HG02981 (cell line): ENCODE data around the gene NUP210L.
A peak's percentile ranks its signal among the peaks of the same experiment; 100 is the strongest.
"Not testable (repeated sequence)": the region's sequence is repeated elsewhere in the genome, so short reads cannot be mapped to it uniquely, and the experiment has no call there.

Experiments used
- ATAC-seq: cut with Tn5 transposase; IDR thresholded peaks from one replicate; pipeline ENCODE4 v1.9.1; 2021; ENCODE audit warnings: mild to moderate bottlenecking, moderate library complexity; ENCODE audit not compliant: unreplicated experiment

NUP210L gene

DNA sequence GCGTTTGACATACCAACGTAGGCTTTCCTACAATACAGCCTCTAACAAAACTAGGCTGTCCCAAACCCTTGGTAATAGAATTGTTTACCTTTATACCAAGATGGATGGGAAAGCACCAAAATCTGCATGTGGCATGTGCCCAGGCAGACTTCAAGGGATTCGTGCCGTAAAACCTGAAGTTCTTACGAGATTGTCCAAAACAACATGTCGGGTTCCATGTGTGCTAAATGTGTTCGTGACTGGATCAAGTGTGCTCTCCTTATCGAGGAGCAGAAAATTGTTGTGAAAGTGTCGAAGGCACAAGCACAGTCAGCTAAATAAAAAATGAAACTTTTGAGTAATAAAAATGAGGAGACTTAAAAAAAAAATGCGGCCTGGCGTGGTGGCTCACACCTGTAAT lies 159.2 kb downstream of the NUP210L start:
- no peak for ATAC-seq

DNA sequence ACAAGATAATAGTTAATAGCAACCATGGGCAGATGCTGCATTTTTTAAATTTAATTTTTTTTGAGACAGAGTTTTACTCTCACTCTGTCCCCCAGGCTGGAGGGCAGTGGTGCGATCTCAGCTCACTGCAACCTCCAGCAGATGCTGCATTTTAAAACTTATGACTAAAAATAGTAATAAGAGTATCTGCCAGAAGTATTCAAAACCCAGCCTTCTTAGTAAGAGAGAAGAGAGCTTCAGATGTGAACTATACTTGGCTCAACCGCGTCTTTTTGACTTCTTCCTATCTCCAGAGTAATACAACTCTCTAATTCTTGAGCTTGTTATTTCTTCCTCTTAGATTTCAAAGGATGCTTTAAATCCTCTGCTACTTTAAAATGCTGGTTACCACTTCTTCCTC lies 159.7 kb downstream of the NUP210L start:
- ATAC-seq, result no peak

DNA sequence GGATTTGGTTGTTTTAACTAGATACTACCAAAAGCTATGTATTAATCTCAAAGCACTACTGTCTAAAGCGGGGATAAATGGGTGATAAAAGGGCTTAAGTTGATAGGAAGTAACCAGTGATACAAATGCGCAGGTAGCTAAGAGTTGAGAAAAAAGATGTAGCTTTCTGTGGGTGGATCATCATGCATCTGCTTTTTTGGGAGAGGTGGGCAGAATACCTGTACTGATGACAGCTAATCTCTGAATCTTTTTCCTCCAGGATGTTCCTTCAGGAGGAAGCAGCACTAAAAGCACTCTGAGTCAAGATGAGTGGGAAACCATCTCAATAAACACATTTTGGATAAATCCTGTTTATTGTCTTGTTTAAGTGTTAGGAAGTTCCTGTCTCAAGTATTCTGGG lies 163.1 kb downstream of the NUP210L start:
- ATAC-seq, result no peak

GRCh38 chr1:153991151-153991630 lies 163.7 kb downstream of the NUP210L start:
- ATAC-seq, result no peak

GRCh38 chr1:153990468-153991150 lies 164.3 kb downstream of the NUP210L start, which contains the start of gene RPS27:
Gene RPS27, plus strand, starts transcription at chr1:153990762. Its CDS starts 35 bp downstream, at chr1:153990797.
- ATAC-seq, result peak; percentile 64

DNA sequence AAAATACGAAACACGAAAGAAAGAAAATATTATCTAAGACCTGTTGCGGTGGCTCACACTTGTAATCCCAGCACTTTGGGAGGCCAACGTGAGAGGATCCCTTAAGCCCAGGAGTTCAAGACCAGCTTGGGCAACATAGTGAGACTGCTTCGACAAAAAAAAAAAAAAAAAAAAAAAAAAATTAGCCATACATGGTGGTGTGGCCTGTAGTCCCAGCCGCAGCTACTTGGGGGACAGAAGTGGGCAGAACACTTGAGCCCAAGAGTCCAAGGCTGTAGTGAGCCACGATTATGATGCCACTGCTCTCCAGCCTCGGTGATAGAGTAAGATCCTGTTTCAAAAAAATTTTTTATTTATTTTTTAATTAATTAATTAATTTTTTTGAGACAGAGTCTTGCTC lies 167.3 kb downstream of the NUP210L start:
- ATAC-seq, result no peak

GRCh38 chr1:153985941-153986761 lies 168.7 kb downstream of the NUP210L start, which contains the start of gene RAB13:
Gene RAB13, minus strand, starts transcription at chr1:153986339. Its CDS starts 103 bp downstream, at chr1:153986236.
- no peak for ATAC-seq

DNA sequence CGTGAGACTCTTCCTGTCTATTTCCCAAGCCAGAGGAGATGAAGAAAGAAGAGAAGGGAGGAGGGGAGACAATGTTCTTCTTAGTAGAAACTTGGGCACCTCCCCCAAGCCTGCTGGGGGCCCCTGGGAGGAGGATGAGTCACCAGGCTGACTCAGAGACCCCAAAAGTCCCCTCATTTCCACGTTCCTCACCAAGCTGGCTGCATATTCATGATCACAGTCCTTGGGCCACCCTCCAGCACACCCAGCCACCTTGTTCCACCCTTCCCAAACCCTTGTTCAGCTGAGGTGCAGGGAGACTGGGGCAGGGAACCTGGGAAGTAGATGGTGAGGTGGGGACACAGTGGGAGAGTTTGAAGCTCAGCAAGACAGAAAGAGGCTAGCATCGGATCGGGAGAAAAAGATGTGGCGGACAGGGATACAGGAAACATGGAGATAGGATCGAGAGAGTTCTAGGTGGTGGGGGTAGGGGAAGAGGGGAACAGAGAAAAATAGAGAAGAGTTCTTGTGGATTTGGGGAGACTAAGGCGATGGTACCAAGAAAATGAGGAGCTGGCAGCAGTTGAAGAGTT lies 169.4 kb downstream of the NUP210L start:
- no peak for ATAC-seq

- no peak for ATAC-seq
Observed at GRCh38 chr1:153984123-153984894, 170.6 kb downstream of the NUP210L start.

DNA sequence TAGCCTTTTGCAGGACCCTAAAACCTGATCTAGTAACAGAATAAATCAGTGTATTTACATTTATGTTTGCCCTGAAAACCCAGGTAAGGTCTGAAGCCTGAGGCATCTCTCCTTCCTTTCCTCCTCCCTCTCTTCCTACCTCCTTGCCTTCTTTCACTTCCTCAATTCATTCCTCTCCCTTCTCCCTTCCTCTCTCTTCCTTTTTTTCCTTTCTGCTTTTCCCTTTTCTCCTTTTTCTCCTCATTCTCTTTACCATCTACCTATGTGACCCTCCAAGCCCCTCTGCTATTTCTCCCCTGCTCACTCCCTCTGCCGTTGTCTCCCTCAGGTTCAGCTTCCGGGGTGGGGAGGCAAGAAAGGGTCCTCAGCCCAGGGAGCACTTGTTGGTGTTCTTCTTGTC lies 173.1 kb downstream of the NUP210L start:
- not testable (repeated sequence) for ATAC-seq

DNA sequence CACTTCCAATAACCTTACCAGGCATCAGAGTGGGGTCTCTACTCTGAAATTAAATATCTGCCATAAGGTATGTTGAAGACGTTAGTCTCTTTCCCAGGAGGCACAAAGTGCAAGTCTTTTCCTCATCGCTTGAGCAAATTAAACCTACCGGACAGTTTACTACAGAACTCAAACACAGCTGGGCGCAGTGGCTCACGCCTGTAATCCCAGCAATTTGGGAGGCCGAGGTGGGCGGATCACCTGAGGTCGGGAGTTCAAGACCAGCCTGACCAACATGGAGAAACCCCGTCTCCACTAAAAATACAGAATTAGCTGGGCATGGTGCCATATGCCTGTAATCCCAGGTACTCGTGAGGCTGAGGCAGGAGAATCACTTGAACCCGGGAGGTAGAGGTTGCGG lies 175.8 kb downstream of the NUP210L start:
- not testable (repeated sequence) for ATAC-seq

- no peak for ATAC-seq
Observed at GRCh38 chr1:153978274-153978909, 176.5 kb downstream of the NUP210L start.

- peak; percentile 79 for ATAC-seq
Observed at GRCh38 chr1:153977250-153978240, 177.3 kb downstream of the NUP210L start, which contains the start of gene JTB. Gene JTB, minus strand, starts transcription at chr1:153977674. Its CDS starts 422 bp downstream, at chr1:153977252.

GRCh38 chr1:153976819-153977249 lies 178.0 kb downstream of the NUP210L start:
- ATAC-seq, result no peak

DNA sequence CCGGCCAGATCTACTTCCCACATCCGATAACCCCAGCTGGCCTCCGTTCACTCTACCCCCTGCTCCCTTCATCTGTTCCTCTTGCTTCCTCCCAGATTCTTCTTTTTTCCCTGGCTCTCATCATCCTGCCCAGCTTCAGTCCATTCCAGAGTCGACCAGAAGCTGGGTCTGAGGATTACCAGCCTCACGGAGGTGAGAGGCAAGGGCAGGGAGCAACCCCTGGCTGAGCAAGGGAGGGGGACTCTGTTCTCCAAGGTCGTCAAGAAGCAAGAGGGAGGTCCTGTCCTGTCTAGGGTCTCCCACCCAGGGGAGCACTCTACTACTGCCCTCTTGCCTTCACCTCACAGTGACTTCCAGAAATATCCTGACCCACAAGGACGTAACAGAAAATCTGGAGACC lies 181.3 kb downstream of the NUP210L start:
- no peak for ATAC-seq

GRCh38 chr1:153973071-153973470 lies 181.8 kb downstream of the NUP210L start:
- no peak for ATAC-seq

DNA sequence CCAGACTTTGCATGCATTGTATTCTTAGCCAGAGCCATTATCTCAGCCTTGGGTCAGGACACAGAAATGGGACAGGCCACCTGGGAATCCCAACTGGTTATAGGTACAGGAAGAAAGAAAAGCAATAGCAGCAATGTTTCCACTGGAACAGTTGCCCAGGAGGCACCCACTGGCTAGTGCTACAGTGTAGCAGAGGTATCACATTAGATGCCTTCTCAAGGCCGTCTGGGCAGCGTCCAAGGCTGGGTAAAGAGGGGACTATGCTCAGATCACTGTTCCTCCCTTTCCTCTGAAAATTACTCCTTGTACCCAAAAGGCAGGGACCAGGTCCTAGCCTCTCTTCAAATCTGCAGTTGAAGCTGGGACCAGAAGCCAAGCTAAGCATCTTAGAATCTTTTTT lies 184.5 kb downstream of the NUP210L start:
- ATAC-seq, result no peak

DNA sequence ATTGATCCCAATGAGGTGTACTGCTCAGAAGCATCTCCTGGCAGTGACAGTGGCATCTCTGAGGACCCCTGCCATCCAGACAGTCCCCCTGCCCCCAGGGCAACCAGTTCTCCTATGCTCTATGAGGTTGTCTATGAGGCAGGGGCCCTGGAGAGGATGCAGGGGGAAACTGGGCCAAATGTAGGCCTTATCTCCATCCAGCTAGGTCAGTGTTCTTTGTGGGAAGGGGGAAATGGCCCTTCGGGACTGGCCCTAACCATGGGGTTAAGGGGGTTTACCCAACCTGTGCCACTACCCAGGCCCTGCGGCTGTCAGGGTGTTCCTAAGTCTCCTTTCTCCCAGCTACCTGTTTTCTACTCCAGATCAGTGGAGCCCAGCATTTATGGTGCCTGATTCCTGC lies 185.9 kb downstream of the NUP210L start:
- no peak for ATAC-seq

- ATAC-seq, result no peak
Observed at GRCh38 chr1:153968408-153968807, 186.5 kb downstream of the NUP210L start.
